HepG2 (cell line): ENCODE data around the gene KLHL11. TPM values are rescaled to one million over a fixed set of nuclear protein-coding genes. Genes with fewer than 3 reads are reported as not detected.

ENCODE experiments used
- ATM ChIP-seq: fragments of 450-650 bp; IDR thresholded peaks from 2 replicates; pipeline ENCODE4 v1.7.1; 2017; ENCODE audit warnings: mild to moderate bottlenecking, borderline replicate concordance
- ERF ChIP-seq: IDR thresholded peaks from 2 replicates; pipeline ENCODE4 v1.6.1; 2018; ENCODE audit warnings: missing biosample characterization, missing genetic modification reagents
- FLYWCH1 ChIP-seq: sonication (generic); formaldehyde crosslinking; IDR thresholded peaks from 2 replicates; pipeline ENCODE4 v1.8.1; 2023; ENCODE audit warnings: mild to moderate bottlenecking, missing genetic modification reagents
- HOXD1 ChIP-seq: sonication (generic); formaldehyde crosslinking; IDR thresholded peaks from 2 replicates; pipeline ENCODE4 v1.5.0; 2020; ENCODE audit warnings: missing genetic modification reagents
- LBX2 ChIP-seq: sonication (generic); formaldehyde crosslinking; IDR thresholded peaks from 2 replicates; pipeline ENCODE4 v1.5.0; 2020; ENCODE audit warnings: missing genetic modification reagents, mild to moderate bottlenecking, borderline replicate concordance
- LCORL ChIP-seq, 2 experiments: fragments of 450-650 bp in 1 of 2; sonication (generic) in 1 of 2; formaldehyde crosslinking in 1 of 2; IDR thresholded peaks; 2 replicates each; pipeline versions ENCODE4 v1.5.0 to v1.6.1; 2017 to 2020; ENCODE audit warnings: antibody characterized with exemption in 1 of 2, missing genetic modification reagents in 1 of 2
- MEIS1 ChIP-seq: sonication (generic); formaldehyde crosslinking; IDR thresholded peaks from 2 replicates; pipeline ENCODE4 v1.9.0; 2021; ENCODE audit warnings: mild to moderate bottlenecking, missing genetic modification reagents, moderate library complexity, borderline replicate concordance
- MZF1 ChIP-seq: sonication (generic); formaldehyde crosslinking; IDR thresholded peaks from 2 replicates; pipeline ENCODE4 v1.8.1; 2023; ENCODE audit warnings: mild to moderate bottlenecking, missing genetic modification reagents, borderline replicate concordance
- NCOA1 ChIP-seq: sonication (generic); formaldehyde crosslinking; IDR thresholded peaks from 2 replicates; pipeline ENCODE4 v1.9.0; 2021; ENCODE audit warnings: missing genetic modification reagents
- NFKB2 ChIP-seq: sonication (generic); formaldehyde crosslinking; IDR thresholded peaks from 2 replicates; pipeline ENCODE4 v1.4.0; 2020; ENCODE audit warnings: missing genetic modification reagents, borderline replicate concordance
- SCMH1 ChIP-seq: sonication (generic); formaldehyde crosslinking; IDR thresholded peaks from 2 replicates; pipeline ENCODE4 v1.9.0; 2021; ENCODE audit warnings: missing genetic modification reagents, mild to moderate bottlenecking, borderline replicate concordance
- TBX3 ChIP-seq: fragments of 450-650 bp; IDR thresholded peaks from 2 replicates; pipeline ENCODE4 v1.6.1; 2017; ENCODE audit warnings: antibody characterized with exemption, mild to moderate bottlenecking, inconsistent platforms, borderline replicate concordance
- TEAD2 ChIP-seq: sonication (generic); formaldehyde crosslinking; IDR thresholded peaks from 2 replicates; pipeline ENCODE4 v1.9.0; 2021; ENCODE audit warnings: missing genetic modification reagents
- ZBTB21 ChIP-seq: sonication (generic); formaldehyde crosslinking; IDR thresholded peaks from 2 replicates; pipeline ENCODE4 v1.4.0; 2020; ENCODE audit warnings: missing genetic modification reagents
- ZNF234 ChIP-seq: sonication (generic); formaldehyde crosslinking; conservative IDR thresholded peaks from 2 replicates; pipeline ENCODE4 v1.5.1; 2020; ENCODE audit warnings: mild to moderate bottlenecking, missing genetic modification reagents
- ZNF24 ChIP-seq: fragments of 450-650 bp; IDR thresholded peaks from 2 replicates; pipeline ENCODE4 v1.6.1; 2017; ENCODE audit warnings: antibody characterized with exemption, mild to moderate bottlenecking
- ZNF333 ChIP-seq: sonication (generic); formaldehyde crosslinking; IDR thresholded peaks from 2 replicates; pipeline ENCODE4 v1.4.0; 2020; ENCODE audit warnings: mild to moderate bottlenecking, missing genetic modification reagents, borderline replicate concordance
- ZNF343 ChIP-seq: sonication (generic); formaldehyde crosslinking; IDR thresholded peaks from 2 replicates; pipeline ENCODE4 v1.4.0; 2020; ENCODE audit warnings: mild to moderate bottlenecking, missing genetic modification reagents
- ZNF597 ChIP-seq: sonication (generic); formaldehyde crosslinking; IDR thresholded peaks from 2 replicates; pipeline ENCODE4 v1.5.0; 2020; ENCODE audit warnings: missing genetic modification reagents
- ZNF598 ChIP-seq: sonication (generic); formaldehyde crosslinking; IDR thresholded peaks from 2 replicates; pipeline ENCODE4 v1.5.1; 2020; ENCODE audit warnings: mild to moderate bottlenecking, missing genetic modification reagents, borderline replicate concordance
- ZNF709 ChIP-seq: sonication (generic); formaldehyde crosslinking; IDR thresholded peaks from 2 replicates; pipeline ENCODE4 v1.5.0; 2020; ENCODE audit warnings: mild to moderate bottlenecking, missing genetic modification reagents
- ZNF720 ChIP-seq: sonication (generic); formaldehyde crosslinking; IDR thresholded peaks from 2 replicates; pipeline ENCODE4 v1.4.0; 2020; ENCODE audit warnings: missing genetic modification reagents
- ZNF737 ChIP-seq: sonication (generic); formaldehyde crosslinking; IDR thresholded peaks from 2 replicates; pipeline ENCODE4 v1.5.0; 2020; ENCODE audit warnings: missing genetic modification reagents, mild to moderate bottlenecking, borderline replicate concordance
- ZNF746 ChIP-seq: sonication (generic); formaldehyde crosslinking; IDR thresholded peaks from 2 replicates; pipeline ENCODE4 v1.8.0; 2022; ENCODE audit warnings: mild to moderate bottlenecking, missing genetic modification reagents
- ZNF776 ChIP-seq: sonication (generic); formaldehyde crosslinking; IDR thresholded peaks from 2 replicates; pipeline ENCODE4 v1.4.0; 2020; ENCODE audit warnings: mild to moderate bottlenecking, missing genetic modification reagents
- polyA plus RNA-seq, 8 experiments: library from polyadenylated mRNA; depleted of rRNA in 3 of 8; stranded (reverse) in 7 of 8; unstranded in 1 of 8; fragments of >200 nt; fragmentation: Illumina TruSeq in 4 of 8; extraction: Trizol in 4 of 8; gene quantifications; 2 replicates each; pipeline versions ENCODE4 v1.2.1 to v1.2.3, GENCODE V29; 2011 to 2016; ENCODE audit warnings: low read depth in 4 of 8, missing spikeins in 1 of 8, mixed read lengths in 1 of 8; ENCODE audit not compliant: insufficient read depth in 1 of 8
- total RNA-seq, 5 experiments: library from RNA; depleted of rRNA; stranded (reverse); fragments of >200 nt; fragmentation: Illumina TruSeq; extraction: Trizol; gene quantifications; 2 replicates each; pipeline ENCODE4 v1.2.3, GENCODE V29; 2016; ENCODE audit warnings: low read depth in 1 of 5

The KLHL11 gene
- total and polyA plus RNA-seq, 2 of the 13 experiments (the other 11 are each of a cell fraction or from before 2014, with no cell fraction given) = 7.7 to 27.5 TPM

- TF ChIP-seq ZNF746 (CRISPR knock-in tag) (peak; percentile 82; the same call in 1 of the 2 replicates), NFKB2 (CRISPR knock-in tag) (no peak), LCORL (IDR thresholded peaks at IDR 0.05) (no peak), LCORL (CRISPR knock-in tag; IDR thresholded peaks at IDR 0.05) (peak; percentile 61), TBX3 (no peak), ZNF234 (CRISPR knock-in tag) (no peak), ZNF776 (peak; percentile 8; the same call in 1 of the 2 replicates), ZNF720 (CRISPR knock-in tag) (0 out of 2 replicates have a peak, but pooled peaks have one; percentile 17), ZNF598 (CRISPR knock-in tag) (no peak), ZBTB21 (CRISPR knock-in tag) (no peak), ATM (no peak), TEAD2 (CRISPR knock-in tag) (no peak), MEIS1 (CRISPR knock-in tag) (no peak), LBX2 (CRISPR knock-in tag) (no peak), SCMH1 (CRISPR knock-in tag) (no peak), ZNF709 (CRISPR knock-in tag) (no peak), ZNF737 (CRISPR knock-in tag) (peak; percentile 18), ERF (CRISPR knock-in tag) (no peak), FLYWCH1 (CRISPR knock-in tag) (no peak), ZNF343 (CRISPR knock-in tag) (0 out of 2 replicates have a peak, but pooled peaks have one; percentile 26), ZNF597 (CRISPR knock-in tag) (no peak), MZF1 (CRISPR knock-in tag) (no peak), ZNF333 (CRISPR knock-in tag) (0 out of 2 replicates have a peak, but pooled peaks have one; percentile 32), HOXD1 (0 out of 2 replicates have a peak, but pooled peaks have one; percentile 37), NCOA1 (0 out of 2 replicates have a peak, but pooled peaks have one; percentile 20), ZNF24 (no peak)
These were observed 756 bp downstream of the KLHL11 start (continued) for GRCh38 chr17:41864498-41864835.
